Upper lobe of left lung (tissue), 6 donors: Measurements from ENCODE around the gene TNNT3. TPM values are rescaled to one million over a fixed set of nuclear protein-coding genes. Genes with fewer than 3 reads are reported as not detected.

Experiments used
- ATAC-seq, 2 donors: fragments of 200-7000 bp; cut with Tn5 transposase; one replicate each; pipeline ENCODE4 v1.9.1; 2022; ENCODE audit warnings: mild to moderate bottlenecking in 2 of 2, moderate library complexity in 2 of 2; ENCODE audit not compliant: low FRiP score in 2 of 2
- DNase-seq, 2 donors: peaks; one replicate each; pipeline ENCODE4 v3.0.0-alpha.2; 2019 to 2020
- H3K27ac ChIP-seq, 4 donors: fragments of 200-600 bp; sonication (generic); one replicate each; pipeline ENCODE4 v1.5.1; 2016 to 2019
- H3K27me3 ChIP-seq, 4 donors: fragments of 200-600 bp; sonication (generic); one replicate each; pipeline ENCODE4 v1.5.1; 2017 to 2019
- H3K36me3 ChIP-seq, 4 donors: fragments of 200-600 bp; sonication (generic); one replicate each; pipeline ENCODE4 v1.5.1; 2016 to 2019
- H3K4me1 ChIP-seq, 4 donors: fragments of 200-600 bp; sonication (generic); one replicate each; pipeline ENCODE4 v1.5.1; 2018 to 2019
- H3K4me3 ChIP-seq, 4 donors: fragments of 200-600 bp; sonication (generic); one replicate each; pipeline ENCODE4 v1.5.1; 2017 to 2019; ENCODE audit warnings: mild to moderate bottlenecking in 2 of 4, moderate library complexity in 1 of 4
- H3K9me3 ChIP-seq, 4 donors: fragments of 200-600 bp; sonication (generic); one replicate each; pipeline ENCODE4 v1.5.1; 2018 to 2019
- CTCF ChIP-seq, 6 experiments: fragments of 450-650 bp in 4 of 6; fragments of 200-600 bp in 2 of 6; sonication (generic) in 2 of 6; IDR thresholded peaks; one replicate each; pipeline ENCODE4 v1.5.1; 2016 to 2019; ENCODE audit warnings: antibody characterized with exemption in 6 of 6
- EP300 ChIP-seq, 4 donors: sonication (generic); formaldehyde crosslinking; IDR thresholded peaks; one replicate each; pipeline ENCODE4 v1.5.1; 2017; ENCODE audit warnings: antibody characterized with exemption in 4 of 4, control low read depth in 2 of 4
- POLR2A ChIP-seq, 4 donors: fragments of 450-650 bp; IDR thresholded peaks; one replicate each; pipeline ENCODE4 v1.5.1; 2016 to 2017; ENCODE audit warnings: antibody characterized with exemption in 4 of 4, mild to moderate bottlenecking in 2 of 4
- POLR2AphosphoS5 ChIP-seq, 2 donors: sonication (generic); formaldehyde crosslinking; IDR thresholded peaks; one replicate each; pipeline ENCODE4 v1.5.1; 2017; ENCODE audit warnings: antibody characterized with exemption in 2 of 2
- WGBS, 2 donors: methylation state at CpG; one replicate each; pipeline ENCODE4 v1.1.5; 2017 to 2018; 5-methylcytosine and 5-hydroxymethylcytosine counted together
- total RNA-seq, 6 donors: library from RNA; depleted of rRNA in 4 of 6; stranded (reverse); fragments of >200 nt in 4 of 6; gene quantifications; one replicate each; pipeline versions ENCODE4 v1.1.0 to v1.2.1, GENCODE V29; 2016 to 2021
- donor health status: DM: no; HTN: no; CAD: no; lungs with moderate emphysema.
- donor health status: DM: no; HTN: yes; CAD: no; lungs with severe emphysema.

Gene TNNT3
- total RNA-seq, 6 donors from 2014 or later: 1.1 to 13.1 (median 2.4) TPM; not detected in 1

- DNase-seq: peak; percentile 23 to 85
- Histone ChIP-seq H3K4me1 (peaks cover 0 to 21% (median 6%) of the 10 kb centered on the region in 4 donors), H3K4me3 (no peak overlapping the region), H3K27ac (no peak overlapping the region), H3K36me3 (no peaks in the 10 kb centered on the region), H3K27me3 (no peaks in the 10 kb centered on the region), H3K9me3 (no peaks in the 10 kb centered on the region)
- peak; percentile 19 to 53 (median 46) for TF ChIP-seq CTCF (IDR thresholded peaks at IDR 0.05)
- no peak for TF ChIP-seq POLR2A (IDR thresholded peaks at IDR 0.05)
- peak in 1 of 2 donors; percentile 38 for ATAC-seq
- 43 to 48% methylated on average over 20 to 21 of the region's 26 CpGs for WGBS, 2 donors
Measured at GRCh38 chr11:1876361-1877063, 43.0 kb upstream of the TNNT3 start.

- no peaks in the 10 kb centered on the region for H3K27me3 ChIP-seq
- no peak for TF ChIP-seq POLR2A (IDR thresholded peaks at IDR 0.05)
- TF ChIP-seq EP300 (IDR thresholded peaks at IDR 0.05): no peak
- no peak for TF ChIP-seq POLR2AphosphoS5 (IDR thresholded peaks at IDR 0.05)
- DNase-seq: peak; percentile 20 to 89
Measured at GRCh38 chr11:1877211-1878136, 42.0 kb upstream of the TNNT3 start.

GRCh38 chr11:1878137-1879031 lies 41.1 kb upstream of the TNNT3 start:
- ATAC-seq (no peak), DNase-seq (peak; percentile 15 to 62)
- H3K27ac ChIP-seq: no peak overlapping the region
- H3K9me3 ChIP-seq: no peaks in the 10 kb centered on the region
- H3K36me3 ChIP-seq: no peaks in the 10 kb centered on the region
- 90 to 96% methylated on average over 22 to 28 of the region's 30 CpGs for WGBS, 2 donors
- H3K4me3 ChIP-seq: no peak overlapping the region
- H3K27me3 ChIP-seq: no peaks in the 10 kb centered on the region
- H3K4me1 ChIP-seq: peaks cover 0 to 32% (median 8%) of the 10 kb centered on the region in 4 donors
- TF ChIP-seq POLR2A (IDR thresholded peaks at IDR 0.05) (no peak), CTCF (IDR thresholded peaks at IDR 0.05) (no peak), POLR2AphosphoS5 (IDR thresholded peaks at IDR 0.05) (no peak), EP300 (IDR thresholded peaks at IDR 0.05) (no peak)

More at GRCh38 chr11:1877211-1878136, 42.0 kb upstream of the TNNT3 start:
- WGBS, 2 donors: 58 to 68% methylated on average over 19 to 32 of the region's 33 CpGs
- H3K4me3 ChIP-seq: no peak overlapping the region
- peaks cover 0 to 30% (median 8%) of the 10 kb centered on the region in 4 donors for H3K4me1 ChIP-seq
- no peak for ATAC-seq
- H3K9me3 ChIP-seq: no peaks in the 10 kb centered on the region
- no peak overlapping the region for H3K27ac ChIP-seq
- H3K36me3 ChIP-seq: no peaks in the 10 kb centered on the region

- H3K4me3 ChIP-seq: no peak overlapping the region
- no peak for TF ChIP-seq CTCF (IDR thresholded peaks at IDR 0.05)
- no peak for TF ChIP-seq EP300 (IDR thresholded peaks at IDR 0.05)
- TF ChIP-seq POLR2AphosphoS5 (IDR thresholded peaks at IDR 0.05): no peak
- no peak for TF ChIP-seq POLR2A (IDR thresholded peaks at IDR 0.05)
- H3K4me1 ChIP-seq: peaks cover 0 to 32% (median 8%) of the 10 kb centered on the region in 4 donors
- ATAC-seq (no peak), DNase-seq (peak in 1 of 2 donors; percentile 53)
- no peaks in the 10 kb centered on the region for H3K27me3 ChIP-seq
- H3K9me3 ChIP-seq: no peaks in the 10 kb centered on the region
- H3K27ac ChIP-seq: no peak overlapping the region
- no peaks in the 10 kb centered on the region for H3K36me3 ChIP-seq
- 74 to 82% methylated on average over 7 to 11 of the region's 13 CpGs for WGBS, 2 donors
Measured at GRCh38 chr11:1879342-1879940, 40.1 kb upstream of the TNNT3 start.
